ENCODE measurements around the gene NAPSA.
A peak's percentile ranks its signal among the peaks of the same experiment; 100 is the strongest.

GRCh38 chr19:50368649-50369570 lies 3.5 kb upstream of the NAPSA start:
- TF ChIP-seq CTCF (IDR thresholded peaks at IDR 0.05): peak; percentile 89 to 94 (median 92)
- TF ChIP-seq POLR2AphosphoS5 (IDR thresholded peaks at IDR 0.05): peak; percentile 20 to 74

Measured in esophagus muscularis mucosa (tissue), 3 donors.